Duodenal mucosa (tissue), 2 donors: Measurements from ENCODE around the gene NETO2.

Experiments
- H3K27ac ChIP-seq: one replicate; pipeline ENCODE4 v1.7.0; 2013; ENCODE audit warnings: low read depth, low read length
- H3K27me3 ChIP-seq, 2 donors: one replicate each; pipeline ENCODE4 v1.7.0; 2013; ENCODE audit warnings: low read length in 2 of 2, control low read depth in 1 of 2; ENCODE audit not compliant: insufficient read depth in 2 of 2, control insufficient read depth in 1 of 2
- H3K36me3 ChIP-seq, 2 donors: one replicate each; pipeline ENCODE4 v1.7.0; 2013; ENCODE audit warnings: low read length in 2 of 2, control low read depth in 1 of 2; ENCODE audit not compliant: insufficient read depth in 2 of 2, control insufficient read depth in 1 of 2
- H3K4me1 ChIP-seq, 2 donors: one replicate each; pipeline ENCODE4 v1.7.0; 2013; ENCODE audit warnings: low read length in 2 of 2, control low read depth in 1 of 2; ENCODE audit not compliant: insufficient read depth in 2 of 2, control insufficient read depth in 1 of 2
- H3K4me3 ChIP-seq, 2 donors: one replicate each; pipeline ENCODE4 v1.7.0; 2013; ENCODE audit warnings: low read length in 2 of 2, low read depth in 1 of 2
- H3K9ac ChIP-seq, 2 donors: one replicate each; pipeline ENCODE4 v1.7.0; 2013; ENCODE audit warnings: low read length in 2 of 2, low read depth in 1 of 2
- H3K9me3 ChIP-seq, 2 donors: one replicate each; pipeline ENCODE4 v1.7.0; 2013; ENCODE audit warnings: low read length in 2 of 2, control low read depth in 1 of 2; ENCODE audit not compliant: control insufficient read depth in 1 of 2

The NETO2 gene

GRCh38 chr16:47033176-47033575 is 110.6 kb downstream of the NETO2 start:
- Histone ChIP-seq H3K27ac (no peak overlapping the region), H3K27me3 (no peaks in the 10 kb centered on the region), H3K4me1 (no peaks in the 10 kb centered on the region), H3K9me3 (no peaks in the 10 kb centered on the region), H3K9ac (no peak overlapping the region), H3K4me3 (no peak overlapping the region), H3K36me3 (no peaks in the 10 kb centered on the region)

DNA sequence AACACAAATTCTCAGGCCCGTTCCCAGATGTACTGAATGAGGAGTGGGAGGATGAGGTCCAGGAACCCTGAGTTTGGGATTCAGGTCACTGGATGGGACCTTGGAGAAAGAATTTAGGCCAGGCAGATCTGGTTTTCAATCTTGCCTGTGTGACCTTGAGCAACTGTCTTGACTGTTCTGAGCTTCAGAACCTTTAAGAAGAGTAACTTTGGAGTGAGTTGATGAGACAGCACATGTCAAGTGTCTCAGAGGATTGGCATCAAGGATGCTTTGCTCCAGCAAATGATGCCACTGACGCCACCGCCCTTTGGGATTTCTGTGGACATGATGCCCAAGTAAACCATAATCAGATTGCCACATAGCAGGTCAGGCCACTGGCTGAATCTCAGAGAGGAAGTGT is 114.0 kb downstream of the NETO2 start:
- Histone ChIP-seq H3K36me3 (no peaks in the 10 kb centered on the region), H3K27ac (no peak overlapping the region), H3K9ac (no peak overlapping the region), H3K4me1 (no peaks in the 10 kb centered on the region), H3K4me3 (no peak overlapping the region), H3K9me3 (no peaks in the 10 kb centered on the region), H3K27me3 (no peaks in the 10 kb centered on the region)

DNA sequence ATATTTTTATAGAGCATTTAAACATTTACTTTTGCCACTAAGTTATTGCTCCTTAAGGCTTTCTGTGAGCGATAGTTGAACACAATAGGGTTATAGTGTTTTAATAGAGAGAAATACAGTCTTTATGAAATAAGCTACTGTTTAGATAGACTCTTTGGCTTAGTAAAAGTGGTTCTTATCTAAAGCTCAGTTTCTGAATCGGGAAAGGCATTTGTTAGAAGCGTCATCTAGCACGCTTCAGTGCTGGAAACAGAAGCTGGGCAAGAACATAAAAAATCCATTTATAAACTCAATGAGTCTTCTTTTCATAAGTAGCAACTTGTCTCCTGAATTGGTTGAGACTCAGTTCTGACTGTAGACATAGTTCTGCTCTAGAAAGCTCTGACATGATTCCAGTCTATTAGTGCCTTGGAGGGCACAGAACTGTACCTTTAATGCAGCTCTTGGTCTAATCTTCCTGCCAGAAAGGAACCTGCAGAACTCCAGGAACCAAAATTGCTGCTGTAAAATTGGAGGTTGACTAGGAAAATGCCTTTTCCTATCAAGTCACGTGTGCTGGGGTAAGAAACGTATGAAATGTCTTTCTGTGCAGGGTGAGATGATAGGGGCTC is 114.9 kb downstream of the NETO2 start:
- Histone ChIP-seq H3K4me1 (no peaks in the 10 kb centered on the region), H3K36me3 (no peaks in the 10 kb centered on the region), H3K9me3 (no peaks in the 10 kb centered on the region), H3K9ac (no peak overlapping the region), H3K27me3 (no peaks in the 10 kb centered on the region), H3K27ac (no peak overlapping the region), H3K4me3 (no peak overlapping the region)
